ENCODE data around the gene MTHFR.

MTHFR gene

GRCh38 chr1:11752359-11753088 is 53.2 kb downstream of the MTHFR start:
- no peak for DNase-seq

GRCh38 chr1:11751087-11751486 is 54.7 kb downstream of the MTHFR start:
- no peak for DNase-seq

- no peak for DNase-seq
Measured at GRCh38 chr1:11749996-11750395, 55.8 kb downstream of the MTHFR start.

- DNase-seq, result peak; percentile 10
Measured at GRCh38 chr1:11749203-11749689, 56.5 kb downstream of the MTHFR start.

GRCh38 chr1:11748294-11749202 is 57.2 kb downstream of the MTHFR start:
- DNase-seq, result no peak

- DNase-seq, result no peak
Measured at GRCh38 chr1:11746795-11747487, 58.8 kb downstream of the MTHFR start.

GRCh38 chr1:11746092-11746491 is 59.7 kb downstream of the MTHFR start:
- no peak for DNase-seq

GRCh38 chr1:11744287-11744686 is 61.5 kb downstream of the MTHFR start:
- DNase-seq, result no peak

- no peak for DNase-seq
Measured at GRCh38 chr1:11741919-11742558, 63.7 kb downstream of the MTHFR start.

- DNase-seq, result no peak
Measured at GRCh38 chr1:11741482-11741881, 64.3 kb downstream of the MTHFR start.

GRCh38 chr1:11740258-11741192 is 65.2 kb downstream of the MTHFR start:
- no peak for DNase-seq

GRCh38 chr1:11738783-11739182 is 67.0 kb downstream of the MTHFR start:
- DNase-seq, result no peak

- no peak for DNase-seq
Measured at GRCh38 chr1:11738096-11738495, 67.7 kb downstream of the MTHFR start.

- no peak for DNase-seq
Measured at GRCh38 chr1:11736746-11737639, 68.8 kb downstream of the MTHFR start.

GRCh38 chr1:11735854-11736745 is 69.7 kb downstream of the MTHFR start, which contains the start of gene AGTRAP:
TSS of gene AGTRAP (plus strand) at chr1:11736136. CDS start at chr1:11736209, 73 bp downstream.
- peak; percentile 82 for DNase-seq

All from NCI-H2029 (cell line).